ENCODE data around the gene LRRC49. TPM values are rescaled to one million over a fixed set of nuclear protein-coding genes. Genes with fewer than 3 reads are reported as not detected.
A peak's percentile ranks its signal among the peaks of the same experiment; 100 is the strongest.

The LRRC49 gene
- total RNA-seq, 1 experiment from 2014 or later, result 7.4 TPM

DNA sequence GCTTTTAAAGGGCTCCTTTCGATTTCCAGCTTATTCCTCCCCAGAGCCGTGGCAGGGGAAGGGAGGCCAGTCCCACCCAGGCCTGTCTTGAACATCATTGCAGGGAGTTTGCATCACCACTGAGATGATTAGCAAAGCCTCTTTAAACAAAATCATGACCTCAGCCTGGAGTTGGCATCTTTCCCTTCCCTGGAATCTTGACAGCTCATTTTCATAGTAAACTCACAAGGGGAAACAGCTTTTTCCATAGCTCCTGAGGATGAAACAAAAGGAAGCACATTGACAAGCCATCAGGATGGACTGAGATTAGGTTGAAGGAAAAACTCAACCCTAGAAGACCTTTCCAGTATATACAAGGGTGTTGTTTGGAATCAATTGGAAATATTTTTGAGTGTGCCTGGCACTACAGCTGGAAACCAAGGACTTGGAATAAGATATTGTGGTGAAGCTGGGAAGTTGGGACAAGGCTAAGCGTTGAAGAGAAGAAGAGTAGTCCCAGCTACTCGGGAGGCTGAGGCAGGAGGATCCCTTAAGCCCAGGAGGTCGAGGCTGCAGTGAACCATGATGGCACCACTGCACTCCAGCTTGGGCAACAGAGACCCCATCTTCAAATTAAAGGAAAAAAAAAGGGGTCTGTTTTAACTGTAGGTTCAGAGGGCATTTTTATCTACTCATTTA is 35.6 kb upstream of the LRRC49 start:
- BruUV-seq (replicated peaks), result TSS peak; percentile 90
- ChIA-PET CTCF (interaction anchor here (1.1 to 1.9 kb wide), 4 partner anchors 18 to 135 kb away, joined by 3 to 8 read pairs (median 4); no protein-coding TSS in a partner anchor), RAD21 (ENCODE audit: low non-redundant PET in 1 of 2, low total read pairs in 2 of 2, uncharacterized antibody in 2 of 2, unreplicated experiment in 2 of 2) (no interaction called here), POLR2A (interaction anchor here (0.9 to 1.9 kb wide), 2 partner anchors 33 to 44 kb away, joined by 3 to 5 read pairs; no protein-coding TSS in a partner anchor)
- no peak overlapping the region for H2AFZ ChIP-seq (ENCODE audit: low read depth, low read length, poor library complexity, severe bottlenecking)
- no peaks in the 10 kb centered on the region for H3K36me3 ChIP-seq (ENCODE audit: control insufficient read depth in 1 of 2, insufficient read depth in 2 of 2, low read length in 2 of 2)
- DNase-seq (ENCODE audit: low read depth, low spot score) (peak; percentile 59), ATAC-seq (no peak)
- H3K9ac ChIP-seq (ENCODE audit: low read length), result no peak overlapping the region
- peaks cover 4 to 21% of the 10 kb centered on the region in 2 experiments; a peak in 2 of 4 replicates for H3K4me1 ChIP-seq (ENCODE audit: control insufficient read depth in 1 of 2, insufficient read depth in 2 of 2, low read length in 2 of 2)
- H3K27ac ChIP-seq (ENCODE audit: low read depth, low read length), result no peak overlapping the region
- no peaks in the 10 kb centered on the region for H3K9me2 ChIP-seq (ENCODE audit: insufficient read depth)
- no peak overlapping the region for H3K4me3 ChIP-seq (replicated peaks in 1 of 2; ENCODE audit: low read depth in 1 of 2, low read length in 2 of 2)
- no peaks in the 10 kb centered on the region for H3K9me3 ChIP-seq (ENCODE audit: control insufficient read depth in 1 of 2, insufficient read depth in 1 of 2, low read depth in 1 of 2, low read length in 2 of 2)
- no peak for TF ChIP-seq EZH2 (IDR thresholded peaks at IDR 0.05)
- no peak for TF ChIP-seq YY1 (IDR thresholded peaks at IDR 0.05; ENCODE audit: extremely low read depth, insufficient replicate concordance, low read depth, low read length)
- TF ChIP-seq, protein P1, sequence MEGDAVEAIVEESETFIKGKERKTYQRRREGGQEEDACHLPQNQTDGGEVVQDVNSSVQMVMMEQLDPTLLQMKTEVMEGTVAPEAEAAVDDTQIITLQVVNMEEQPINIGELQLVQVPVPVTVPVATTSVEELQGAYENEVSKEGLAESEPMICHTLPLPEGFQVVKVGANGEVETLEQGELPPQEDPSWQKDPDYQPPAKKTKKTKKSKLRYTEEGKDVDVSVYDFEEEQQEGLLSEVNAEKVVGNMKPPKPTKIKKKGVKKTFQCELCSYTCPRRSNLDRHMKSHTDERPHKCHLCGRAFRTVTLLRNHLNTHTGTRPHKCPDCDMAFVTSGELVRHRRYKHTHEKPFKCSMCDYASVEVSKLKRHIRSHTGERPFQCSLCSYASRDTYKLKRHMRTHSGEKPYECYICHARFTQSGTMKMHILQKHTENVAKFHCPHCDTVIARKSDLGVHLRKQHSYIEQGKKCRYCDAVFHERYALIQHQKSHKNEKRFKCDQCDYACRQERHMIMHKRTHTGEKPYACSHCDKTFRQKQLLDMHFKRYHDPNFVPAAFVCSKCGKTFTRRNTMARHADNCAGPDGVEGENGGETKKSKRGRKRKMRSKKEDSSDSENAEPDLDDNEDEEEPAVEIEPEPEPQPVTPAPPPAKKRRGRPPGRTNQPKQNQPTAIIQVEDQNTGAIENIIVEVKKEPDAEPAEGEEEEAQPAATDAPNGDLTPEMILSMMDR (IDR thresholded peaks at IDR 0.05 in 2 of 3, conservative IDR thresholded peaks at IDR 0.05 in 1 of 3; ENCODE audit: borderline replicate concordance in 1 of 3, insufficient read depth in 1 of 3, low read depth in 2 of 3, low read length in 2 of 3), result no peak
- no peak for TF ChIP-seq SRF (IDR thresholded peaks at IDR 0.05; ENCODE audit: low read depth)
- TF ChIP-seq CEBPB (IDR thresholded peaks at IDR 0.05; ENCODE audit: low read depth), result peak; percentile 93
- TF ChIP-seq, protein P2, sequence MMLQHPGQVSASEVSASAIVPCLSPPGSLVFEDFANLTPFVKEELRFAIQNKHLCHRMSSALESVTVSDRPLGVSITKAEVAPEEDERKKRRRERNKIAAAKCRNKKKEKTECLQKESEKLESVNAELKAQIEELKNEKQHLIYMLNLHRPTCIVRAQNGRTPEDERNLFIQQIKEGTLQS (IDR thresholded peaks at IDR 0.05), result 0 out of 2 replicates have a peak, but pooled peaks have one; percentile 46
- no peak for TF ChIP-seq ZFX (IDR thresholded peaks at IDR 0.05)
- TF ChIP-seq SIN3A (IDR thresholded peaks at IDR 0.05; ENCODE audit: low read depth), result no peak
- TF ChIP-seq ZNF274 (IDR thresholded peaks at IDR 0.05; ENCODE audit: low read depth, low read length), result no peak
- TF ChIP-seq EZH2phosphoT487 (IDR thresholded peaks at IDR 0.05; ENCODE audit: borderline replicate concordance), result no peak
- TF ChIP-seq ELF1 (IDR thresholded peaks at IDR 0.05; ENCODE audit: borderline replicate concordance, low read depth), result no peak
- TF ChIP-seq EGR1 (IDR thresholded peaks at IDR 0.05; ENCODE audit: low read depth), result no peak
- TF ChIP-seq, protein P3, sequence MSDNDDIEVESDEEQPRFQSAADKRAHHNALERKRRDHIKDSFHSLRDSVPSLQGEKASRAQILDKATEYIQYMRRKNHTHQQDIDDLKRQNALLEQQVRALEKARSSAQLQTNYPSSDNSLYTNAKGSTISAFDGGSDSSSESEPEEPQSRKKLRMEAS (IDR thresholded peaks at IDR 0.05), result no peak
- TF ChIP-seq RAD21 (IDR thresholded peaks at IDR 0.05; ENCODE audit: low read depth), result no peak
- no peak for TF ChIP-seq FOSL1 (IDR thresholded peaks at IDR 0.05; ENCODE audit: low read depth)
- peak; percentile 47; the same call in 1 of the 2 replicates for TF ChIP-seq SP1 (IDR thresholded peaks at IDR 0.05; ENCODE audit: low read depth)
- H3K27me3 ChIP-seq (ENCODE audit: insufficient read depth, low read length), result no peaks in the 10 kb centered on the region
- no peaks in the 10 kb centered on the region for H3K79me2 ChIP-seq (ENCODE audit: insufficient read depth, low read length)
- intact Hi-C loops (cut with micrococcal nuclease), result no loop called here
- no peaks in the 10 kb centered on the region for H4K20me1 ChIP-seq (ENCODE audit: insufficient read depth)
- H3K4me2 ChIP-seq (ENCODE audit: low read length), result no peak overlapping the region
